Esophagus squamous epithelium (tissue), 4 donors: ENCODE measurements around the gene RPL18A.

ENCODE experiments used
- CTCF ChIP-seq, 6 experiments: fragments of 450-650 bp in 4 of 6; fragments of 200-600 bp in 2 of 6; sonication (generic) in 2 of 6; IDR thresholded peaks; one replicate each; pipeline ENCODE4 v1.5.1; 2016 to 2019; ENCODE audit warnings: antibody characterized with exemption in 6 of 6, mild to moderate bottlenecking in 4 of 6, moderate library complexity in 4 of 6
- POLR2A ChIP-seq, 4 donors: fragments of 450-650 bp; IDR thresholded peaks; one replicate each; pipeline ENCODE4 v1.6.1; 2017; ENCODE audit warnings: antibody characterized with exemption in 4 of 4, mild to moderate bottlenecking in 4 of 4, moderate library complexity in 3 of 4

GRCh38 chr19:17871032-17871877 lies 11.5 kb downstream of the RPL18A start:
- TF ChIP-seq CTCF (IDR thresholded peaks at IDR 0.05) (no peak), POLR2A (IDR thresholded peaks at IDR 0.05) (no peak)
